WERI-Rb-1 (cell line): ENCODE data around the gene RFPL2.
A peak's percentile ranks its signal among the peaks of the same experiment; 100 is the strongest.

Experiments used
- DNase-seq: peaks from one replicate; pipeline ENCODE4 v3.0.0-alpha.2; 2020
- H3K27ac ChIP-seq: fragments of 250-450 bp; sonication (Bioruptor Pico); 2 replicates; pipeline ENCODE4 v1.5.1; 2020; ENCODE audit warnings: mild to moderate bottlenecking, moderate library complexity
- H3K27me3 ChIP-seq: fragments of 250-450 bp; sonication (Bioruptor Pico); 2 replicates; pipeline ENCODE4 v1.5.1; 2021; ENCODE audit warnings: mild to moderate bottlenecking, low read depth, moderate library complexity; ENCODE audit not compliant: insufficient read depth, severe bottlenecking
- H3K36me3 ChIP-seq: fragments of 250-450 bp; sonication (Bioruptor Pico); 2 replicates; pipeline ENCODE4 v1.5.1; 2020; ENCODE audit warnings: mild to moderate bottlenecking, moderate library complexity
- H3K4me3 ChIP-seq: 2 replicates; pipeline ENCODE4 v1.5.1; 2011; ENCODE audit warnings: low read depth, mild to moderate bottlenecking, control low read depth, low read length
- H3K9me3 ChIP-seq: fragments of 250-450 bp; sonication (Bioruptor Pico); 2 replicates; pipeline ENCODE4 v1.5.1; 2021; ENCODE audit warnings: mild to moderate bottlenecking, moderate library complexity; ENCODE audit not compliant: severe bottlenecking
- CTCF ChIP-seq: IDR thresholded peaks from 2 replicates; pipeline ENCODE4 v1.5.1; 2011; ENCODE audit warnings: low read depth, mild to moderate bottlenecking, control low read depth, inconsistent platforms, low read length

The RFPL2 gene

GRCh38 chr22:32205974-32206773, 1.3 kb upstream of the RFPL2 start:
- no peak overlapping the region for H3K4me3 ChIP-seq
- H3K27me3 ChIP-seq: peaks cover 20% of the 10 kb centered on the region
- no peak overlapping the region for H3K27ac ChIP-seq
- no peak for DNase-seq
- H3K36me3 ChIP-seq: no peaks in the 10 kb centered on the region
- H3K9me3 ChIP-seq: no peaks in the 10 kb centered on the region
- TF ChIP-seq CTCF: no peak; the same call in 1 of the 2 replicates

GRCh38 chr22:32204040-32204855, 625 bp downstream of the RFPL2 start:
- 0 out of 2 replicates have a peak, but pooled peaks have one; percentile 13 for TF ChIP-seq CTCF
- H3K36me3 ChIP-seq: no peaks in the 10 kb centered on the region
- peaks cover 20% of the 10 kb centered on the region for H3K27me3 ChIP-seq
- H3K4me3 ChIP-seq: peak overlapping the region; percentile 45
- peak; percentile 41 for DNase-seq
- H3K9me3 ChIP-seq: no peaks in the 10 kb centered on the region
- no peak overlapping the region for H3K27ac ChIP-seq

GRCh38 chr22:32203181-32204039, 1.5 kb downstream of the RFPL2 start:
- Histone ChIP-seq H3K27me3 (peaks cover 20% of the 10 kb centered on the region), H3K9me3 (no peaks in the 10 kb centered on the region), H3K36me3 (no peaks in the 10 kb centered on the region), H3K27ac (no peak overlapping the region), H3K4me3 (peak overlapping the region; percentile 45)
- TF ChIP-seq CTCF: no peak
- no peak for DNase-seq

GRCh38 chr22:32202539-32203180, 2.2 kb downstream of the RFPL2 start:
- H3K27ac ChIP-seq: no peak overlapping the region
- no peaks in the 10 kb centered on the region for H3K9me3 ChIP-seq
- H3K36me3 ChIP-seq: no peaks in the 10 kb centered on the region
- peak overlapping the region; percentile 18 for H3K4me3 ChIP-seq
- DNase-seq: peak; percentile 67
- TF ChIP-seq CTCF: peak; percentile 88
- peaks cover 20% of the 10 kb centered on the region for H3K27me3 ChIP-seq

- TF ChIP-seq CTCF: no peak
- no peak overlapping the region for H3K27ac ChIP-seq
- no peaks in the 10 kb centered on the region for H3K9me3 ChIP-seq
- no peaks in the 10 kb centered on the region for H3K36me3 ChIP-seq
- H3K27me3 ChIP-seq: peaks cover 20% of the 10 kb centered on the region
- no peak overlapping the region for H3K4me3 ChIP-seq
- no peak for DNase-seq
These were observed 2.7 kb downstream of the RFPL2 start for GRCh38 chr22:32202161-32202538.
